ENCODE measurements around the gene DLX5. TPM values are rescaled to one million over a fixed set of nuclear protein-coding genes. Genes with fewer than 3 reads are reported as not detected.

DLX5 gene
- total and polyA plus RNA-seq, 2 donors (not counting 3 experiments of a cell fraction or from before 2014, with no cell fraction given): not detected

DNA sequence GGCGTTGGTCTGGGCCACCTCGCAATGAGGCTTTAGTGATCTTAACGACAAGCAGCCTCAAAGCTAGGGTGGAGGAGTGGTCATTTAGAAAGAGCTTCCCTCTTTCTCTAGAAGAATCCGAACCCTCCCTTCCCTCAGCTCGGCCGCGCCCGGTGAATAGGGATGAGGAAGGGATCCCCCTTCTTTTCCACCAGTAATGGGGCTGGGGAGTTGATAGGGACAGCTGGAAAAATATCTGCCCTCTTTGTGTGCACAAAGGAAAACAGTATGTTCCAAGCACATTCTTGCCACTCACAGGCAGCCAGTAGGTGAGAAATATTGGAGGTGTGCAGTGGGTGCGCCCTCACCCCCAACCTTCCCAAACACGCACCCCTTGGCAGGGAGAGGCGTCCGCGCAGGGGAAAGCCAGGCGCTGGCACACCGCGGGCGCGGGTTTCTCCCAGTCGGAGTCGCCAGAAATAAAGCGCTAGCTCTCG lies 6.5 kb downstream of the DLX5 start:
- POLR2A ChIA-PET: no interaction called here
- H3K4me2 ChIP-seq (ENCODE audit: insufficient read depth, low read length): no peak overlapping the region
- intact Hi-C loops (cut with micrococcal nuclease): no loop called here
- dilution Hi-C loops (cut with MboI; ENCODE audit: extremely low pct_ligation_motif_present, low sequenced_read_pairs): no loop called here
- no peak overlapping the region for H3K9ac ChIP-seq (replicated peaks; ENCODE audit: extremely low read depth, insufficient read depth, low read length)
- TF ChIP-seq MYC (IDR thresholded peaks at IDR 0.05; ENCODE audit: low read depth, low read length) (no peak), EZH2 (IDR thresholded peaks at IDR 0.05; ENCODE audit: borderline replicate concordance, low read depth, low read length, severe bottlenecking) (peak; percentile 97), GATA2 (IDR thresholded peaks at IDR 0.05; ENCODE audit: insufficient read depth, insufficient read length, low read depth, low read length) (no peak), POLR2A (IDR thresholded peaks at IDR 0.05; ENCODE audit: low read depth, low read length) (no peak)
- TF ChIP-seq, protein P1, sequence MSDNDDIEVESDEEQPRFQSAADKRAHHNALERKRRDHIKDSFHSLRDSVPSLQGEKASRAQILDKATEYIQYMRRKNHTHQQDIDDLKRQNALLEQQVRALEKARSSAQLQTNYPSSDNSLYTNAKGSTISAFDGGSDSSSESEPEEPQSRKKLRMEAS (IDR thresholded peaks at IDR 0.05; ENCODE audit: insufficient read depth, insufficient read length): no peak
- peaks cover 95 to 98% of the 10 kb centered on the region in 2 experiments for H3K27me3 ChIP-seq (ENCODE audit: control insufficient read depth in 2 of 2, insufficient read depth in 2 of 2, low read length in 2 of 2)
- no peaks in the 10 kb centered on the region for H3K79me2 ChIP-seq (ENCODE audit: control insufficient read depth, insufficient read depth, low read length)
- H3K9me3 ChIP-seq (replicated peaks; ENCODE audit: control insufficient read depth, insufficient read depth, low read length): no peaks in the 10 kb centered on the region
- no peaks in the 10 kb centered on the region for H4K20me1 ChIP-seq (replicated peaks; ENCODE audit: control insufficient read depth, extremely low read depth, insufficient read depth, low read length)
- H3K36me3 ChIP-seq (ENCODE audit: control insufficient read depth in 2 of 2, extremely low read depth in 1 of 2, insufficient read depth in 2 of 2, low read length in 2 of 2): no peaks in the 10 kb centered on the region
- DNase-seq (ENCODE audit: low read depth, low spot score) (no peak), FAIRE-seq (no peak)
- H3K4me3 ChIP-seq (replicated peaks in 1 of 3; ENCODE audit: insufficient read depth in 1 of 3, low read depth in 1 of 3, low read length in 3 of 3): no peak overlapping the region
- H3K9me1 ChIP-seq (replicated peaks; ENCODE audit: control insufficient read depth, extremely low read depth, insufficient read depth, low read length): no peaks in the 10 kb centered on the region
- CTCF ChIA-PET: interaction anchor here (7.4 kb wide), 1 partner anchor 9 kb away, joined by 48 read pairs; no protein-coding TSS in a partner anchor
- no peak overlapping the region for H3K27ac ChIP-seq (ENCODE audit: insufficient read depth, low read depth, low read length)
- no TSS peak for BruUV-seq (replicated peaks)
- no peaks in the 10 kb centered on the region for H3K4me1 ChIP-seq (ENCODE audit: control insufficient read depth, extremely low read depth, insufficient read depth, low read length)
- no peak overlapping the region for H2AFZ ChIP-seq (ENCODE audit: low read depth, low read length)

- dilution Hi-C loops (cut with MboI; ENCODE audit: extremely low pct_ligation_motif_present, low sequenced_read_pairs): no loop called here
- ChIA-PET POLR2A (no interaction called here), CTCF (interaction anchor here (7.4 kb wide), 1 partner anchor 9 kb away, joined by 48 read pairs; no protein-coding TSS in a partner anchor)
- no peak overlapping the region for H3K4me2 ChIP-seq (ENCODE audit: insufficient read depth, low read length)
- H3K9me3 ChIP-seq (replicated peaks; ENCODE audit: control insufficient read depth, insufficient read depth, low read length): no peaks in the 10 kb centered on the region
- BruUV-seq (replicated peaks): no TSS peak
- no peaks in the 10 kb centered on the region for H3K79me2 ChIP-seq (ENCODE audit: control insufficient read depth, insufficient read depth, low read length)
- no peaks in the 10 kb centered on the region for H4K20me1 ChIP-seq (replicated peaks; ENCODE audit: control insufficient read depth, extremely low read depth, insufficient read depth, low read length)
- H3K9ac ChIP-seq (replicated peaks; ENCODE audit: extremely low read depth, insufficient read depth, low read length): no peak overlapping the region
- intact Hi-C loops (cut with micrococcal nuclease): loop anchor here (2.0 kb wide), 1 partner anchor 15 kb away; no protein-coding TSS in a partner anchor
- H2AFZ ChIP-seq (ENCODE audit: low read depth, low read length): no peak overlapping the region
- no peaks in the 10 kb centered on the region for H3K36me3 ChIP-seq (ENCODE audit: control insufficient read depth in 2 of 2, extremely low read depth in 1 of 2, insufficient read depth in 2 of 2, low read length in 2 of 2)
- TF ChIP-seq EZH2 (IDR thresholded peaks at IDR 0.05; ENCODE audit: borderline replicate concordance, low read depth, low read length, severe bottlenecking) (no peak), POLR2AphosphoS5 (IDR thresholded peaks at IDR 0.05; ENCODE audit: insufficient read depth, low read depth, low read length) (no peak), MYC (IDR thresholded peaks at IDR 0.05; ENCODE audit: low read depth, low read length) (no peak), FOS (IDR thresholded peaks at IDR 0.05; ENCODE audit: borderline replicate concordance, insufficient read depth, low read length) (no peak), GATA2 (IDR thresholded peaks at IDR 0.05; ENCODE audit: insufficient read depth, insufficient read length, low read depth, low read length) (no peak), JUN (IDR thresholded peaks at IDR 0.05; ENCODE audit: borderline replicate concordance, insufficient read depth, insufficient read length, low read depth) (no peak), POLR2A (IDR thresholded peaks at IDR 0.05; ENCODE audit: low read depth, low read length) (no peak)
- TF ChIP-seq, protein P1 (IDR thresholded peaks at IDR 0.05; ENCODE audit: insufficient read depth, insufficient read length): no peak
- TF ChIP-seq, protein P2, sequence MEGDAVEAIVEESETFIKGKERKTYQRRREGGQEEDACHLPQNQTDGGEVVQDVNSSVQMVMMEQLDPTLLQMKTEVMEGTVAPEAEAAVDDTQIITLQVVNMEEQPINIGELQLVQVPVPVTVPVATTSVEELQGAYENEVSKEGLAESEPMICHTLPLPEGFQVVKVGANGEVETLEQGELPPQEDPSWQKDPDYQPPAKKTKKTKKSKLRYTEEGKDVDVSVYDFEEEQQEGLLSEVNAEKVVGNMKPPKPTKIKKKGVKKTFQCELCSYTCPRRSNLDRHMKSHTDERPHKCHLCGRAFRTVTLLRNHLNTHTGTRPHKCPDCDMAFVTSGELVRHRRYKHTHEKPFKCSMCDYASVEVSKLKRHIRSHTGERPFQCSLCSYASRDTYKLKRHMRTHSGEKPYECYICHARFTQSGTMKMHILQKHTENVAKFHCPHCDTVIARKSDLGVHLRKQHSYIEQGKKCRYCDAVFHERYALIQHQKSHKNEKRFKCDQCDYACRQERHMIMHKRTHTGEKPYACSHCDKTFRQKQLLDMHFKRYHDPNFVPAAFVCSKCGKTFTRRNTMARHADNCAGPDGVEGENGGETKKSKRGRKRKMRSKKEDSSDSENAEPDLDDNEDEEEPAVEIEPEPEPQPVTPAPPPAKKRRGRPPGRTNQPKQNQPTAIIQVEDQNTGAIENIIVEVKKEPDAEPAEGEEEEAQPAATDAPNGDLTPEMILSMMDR (IDR thresholded peaks at IDR 0.05; ENCODE audit: extremely low read depth in 1 of 2, insufficient read depth in 1 of 2, low read depth in 1 of 2, low read length in 2 of 2): no peak
- no peak for DNase-seq (ENCODE audit: low read depth, low spot score)
- H3K27me3 ChIP-seq (ENCODE audit: control insufficient read depth in 2 of 2, insufficient read depth in 2 of 2, low read length in 2 of 2): peaks cover 96 to 98% of the 10 kb centered on the region in 2 experiments
- no peaks in the 10 kb centered on the region for H3K9me1 ChIP-seq (replicated peaks; ENCODE audit: control insufficient read depth, extremely low read depth, insufficient read depth, low read length)
- FAIRE-seq: no peak
- H3K4me1 ChIP-seq (ENCODE audit: control insufficient read depth, extremely low read depth, insufficient read depth, low read length): no peaks in the 10 kb centered on the region
- no peak overlapping the region for H3K4me3 ChIP-seq (replicated peaks in 1 of 3; ENCODE audit: insufficient read depth in 1 of 3, low read depth in 1 of 3, low read length in 3 of 3)
- no peak overlapping the region for H3K27ac ChIP-seq (ENCODE audit: insufficient read depth, low read depth, low read length)
Observed at GRCh38 chr7:97017192-97018125, 7.2 kb downstream of the DLX5 start.

Data from endothelial cell of umbilical vein (primary cell).